NCI-H460 (cell line): ENCODE measurements around the gene GAB2. TPM values are rescaled to one million over a fixed set of nuclear protein-coding genes. Genes with fewer than 3 reads are reported as not detected.
"Not testable (repeated sequence)": the region's sequence is repeated elsewhere in the genome, so short reads cannot be mapped to it uniquely, and the experiment has no call there.

ENCODE experiments used
- DNase-seq: peaks from one replicate; pipeline ENCODE4 v3.0.0-alpha.2; 2016; ENCODE audit warnings: low read depth; ENCODE audit errors: extremely low read depth
- total RNA-seq: library from RNA; depleted of rRNA; stranded (reverse); fragments of >200 nt; shearing (Covaris generic); gene quantifications from 2 replicates; pipeline ENCODE4 v1.2.3, GENCODE V29; 2014

Gene GAB2
- total RNA-seq, 1 experiment from 2014 or later = 2.6 TPM

- DNase-seq = no peak
These were observed 157.7 kb downstream of the GAB2 start for GRCh38 chr11:78259777-78260487.

- no peak for DNase-seq
These were observed 160.0 kb downstream of the GAB2 start for GRCh38 chr11:78257654-78258053.

- DNase-seq = no peak
These were observed 160.7 kb downstream of the GAB2 start for GRCh38 chr11:78256962-78257361.

GRCh38 chr11:78255919-78256318, 161.7 kb downstream of the GAB2 start:
- no peak for DNase-seq

- DNase-seq = no peak
These were observed 163.4 kb downstream of the GAB2 start for GRCh38 chr11:78254268-78254667.

GRCh38 chr11:78253797-78254196, 163.8 kb downstream of the GAB2 start:
- DNase-seq = no peak

- no peak for DNase-seq
These were observed 166.4 kb downstream of the GAB2 start for GRCh38 chr11:78251083-78251775.

- DNase-seq = no peak
These were observed 167.5 kb downstream of the GAB2 start for GRCh38 chr11:78250099-78250498.

- DNase-seq = no peak
These were observed 168.7 kb downstream of the GAB2 start for GRCh38 chr11:78248903-78249302.

- DNase-seq = no peak
These were observed 169.4 kb downstream of the GAB2 start for GRCh38 chr11:78248191-78248590.

- no peak for DNase-seq
These were observed 172.9 kb downstream of the GAB2 start for GRCh38 chr11:78244546-78245255.

GRCh38 chr11:78244080-78244479, 173.5 kb downstream of the GAB2 start:
- DNase-seq = no peak

GRCh38 chr11:78241475-78241874, 176.1 kb downstream of the GAB2 start:
- no peak for DNase-seq

- DNase-seq = no peak
These were observed 177.8 kb downstream of the GAB2 start for GRCh38 chr11:78239781-78240180.

GRCh38 chr11:78237293-78238046, 180.2 kb downstream of the GAB2 start:
- no peak for DNase-seq

- no peak for DNase-seq
These were observed 183.6 kb downstream of the GAB2 start for GRCh38 chr11:78234006-78234405.

- not testable (repeated sequence) for DNase-seq
These were observed 184.6 kb downstream of the GAB2 start for GRCh38 chr11:78233046-78233445.

- no peak for DNase-seq
These were observed 185.6 kb downstream of the GAB2 start for GRCh38 chr11:78231962-78232501.

- DNase-seq = no peak
These were observed 187.3 kb downstream of the GAB2 start for GRCh38 chr11:78230161-78230877.

- no peak for DNase-seq
These were observed 188.5 kb downstream of the GAB2 start for GRCh38 chr11:78229106-78229505.
